Loucy (cell line): ENCODE data around the gene ADORA2A.

Experiments
- EZH2phosphoT487 ChIP-seq: fragments of 200-600 bp; IDR thresholded peaks from 2 replicates; pipeline ENCODE4 v1.6.1; 2018; ENCODE audit warnings: antibody characterized with exemption, mild to moderate bottlenecking, moderate library complexity, borderline replicate concordance
- TF ChIP-seq, protein P1 (sequence below): fragments of 200-600 bp; sonication (generic); conservative IDR thresholded peaks from 2 replicates; pipeline ENCODE4 v1.5.1; 2014; ENCODE audit warnings: mild to moderate bottlenecking, antibody characterized with exemption, low read length

DNA sequence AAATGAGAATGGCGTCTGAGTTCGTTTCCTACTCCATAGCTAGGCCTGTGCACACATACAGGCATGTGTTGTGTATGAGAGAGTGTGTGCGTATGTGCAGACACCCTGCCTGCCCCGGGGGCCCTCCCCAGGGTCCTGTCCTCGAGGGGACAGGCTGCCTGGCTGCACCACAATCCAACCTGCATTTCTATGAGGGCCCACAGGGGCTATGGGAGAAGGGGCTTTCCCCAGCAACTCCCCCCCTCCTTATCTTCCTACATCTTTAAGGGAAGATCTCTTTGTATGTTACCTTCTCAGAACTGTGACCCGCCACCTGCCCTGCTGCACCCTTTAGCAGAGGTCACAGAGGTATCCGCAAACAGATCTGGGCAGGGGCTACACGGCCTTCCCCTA, 14.9 kb downstream of the ADORA2A start:
- TF ChIP-seq, protein P1, sequence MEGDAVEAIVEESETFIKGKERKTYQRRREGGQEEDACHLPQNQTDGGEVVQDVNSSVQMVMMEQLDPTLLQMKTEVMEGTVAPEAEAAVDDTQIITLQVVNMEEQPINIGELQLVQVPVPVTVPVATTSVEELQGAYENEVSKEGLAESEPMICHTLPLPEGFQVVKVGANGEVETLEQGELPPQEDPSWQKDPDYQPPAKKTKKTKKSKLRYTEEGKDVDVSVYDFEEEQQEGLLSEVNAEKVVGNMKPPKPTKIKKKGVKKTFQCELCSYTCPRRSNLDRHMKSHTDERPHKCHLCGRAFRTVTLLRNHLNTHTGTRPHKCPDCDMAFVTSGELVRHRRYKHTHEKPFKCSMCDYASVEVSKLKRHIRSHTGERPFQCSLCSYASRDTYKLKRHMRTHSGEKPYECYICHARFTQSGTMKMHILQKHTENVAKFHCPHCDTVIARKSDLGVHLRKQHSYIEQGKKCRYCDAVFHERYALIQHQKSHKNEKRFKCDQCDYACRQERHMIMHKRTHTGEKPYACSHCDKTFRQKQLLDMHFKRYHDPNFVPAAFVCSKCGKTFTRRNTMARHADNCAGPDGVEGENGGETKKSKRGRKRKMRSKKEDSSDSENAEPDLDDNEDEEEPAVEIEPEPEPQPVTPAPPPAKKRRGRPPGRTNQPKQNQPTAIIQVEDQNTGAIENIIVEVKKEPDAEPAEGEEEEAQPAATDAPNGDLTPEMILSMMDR = no peak
- no peak for TF ChIP-seq EZH2phosphoT487
